Stomach (tissue), 4 donors: ENCODE results near the gene OSBP2.

ENCODE experiments used
- CTCF ChIP-seq, 7 experiments: fragments of 450-650 bp in 4 of 7; fragments of 200-600 bp in 3 of 7; sonication (generic) in 3 of 7; IDR thresholded peaks; one replicate each; pipeline ENCODE4 v1.5.1; 2016 to 2019; ENCODE audit warnings: antibody characterized with exemption in 7 of 7, control low read depth in 2 of 7, mild to moderate bottlenecking in 1 of 7
- EP300 ChIP-seq: sonication (generic); formaldehyde crosslinking; IDR thresholded peaks from one replicate; pipeline ENCODE4 v1.6.1; 2017; ENCODE audit warnings: antibody characterized with exemption
- POLR2A ChIP-seq, 4 donors: fragments of 450-650 bp; IDR thresholded peaks; one replicate each; pipeline ENCODE4 v1.6.1; 2016; ENCODE audit warnings: antibody characterized with exemption in 4 of 4, control low read depth in 2 of 4, mild to moderate bottlenecking in 1 of 4, moderate library complexity in 1 of 4
- POLR2AphosphoS5 ChIP-seq, 3 donors: sonication (generic); formaldehyde crosslinking; IDR thresholded peaks; one replicate each; pipeline ENCODE4 v1.6.1; 2016; ENCODE audit warnings: antibody characterized with exemption in 3 of 3

DNA sequence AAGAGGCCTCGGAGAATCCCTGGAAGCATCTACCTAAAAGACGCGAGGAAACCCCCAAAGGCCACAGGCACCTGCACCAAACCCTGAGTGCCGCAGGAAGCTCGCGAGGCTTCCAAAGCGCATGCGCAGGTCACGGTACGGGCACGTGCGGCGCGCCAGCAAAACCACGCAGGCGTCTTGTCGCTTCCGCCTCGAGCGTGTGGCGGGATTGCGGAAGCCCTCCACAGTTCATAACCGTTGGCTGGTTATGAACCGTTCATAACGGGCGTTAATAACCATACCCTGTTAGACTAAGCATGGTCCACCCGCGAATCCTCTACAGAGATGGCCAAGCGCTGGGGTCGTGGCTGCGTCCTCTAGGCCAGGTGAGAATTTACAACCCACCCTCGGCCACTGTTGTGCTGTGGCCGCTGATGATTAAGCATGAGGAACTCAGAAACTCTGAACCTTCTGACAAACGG, 227.5 kb downstream of the OSBP2 start:
- TF ChIP-seq CTCF (IDR thresholded peaks at IDR 0.05) (no peak), POLR2A (IDR thresholded peaks at IDR 0.05) (no peak), POLR2AphosphoS5 (IDR thresholded peaks at IDR 0.05) (peak in 2 of 3 donors; percentile 23 to 41), EP300 (no peak)
